NCI-H2227 (cell line): ENCODE results near the gene CRKL.

Experiments
- DNase-seq: peaks from one replicate; lab custom pipeline; 2025; ENCODE audit not compliant: unreplicated experiment; lab: John Stamatoyannopoulos, UW

The CRKL gene

DNA sequence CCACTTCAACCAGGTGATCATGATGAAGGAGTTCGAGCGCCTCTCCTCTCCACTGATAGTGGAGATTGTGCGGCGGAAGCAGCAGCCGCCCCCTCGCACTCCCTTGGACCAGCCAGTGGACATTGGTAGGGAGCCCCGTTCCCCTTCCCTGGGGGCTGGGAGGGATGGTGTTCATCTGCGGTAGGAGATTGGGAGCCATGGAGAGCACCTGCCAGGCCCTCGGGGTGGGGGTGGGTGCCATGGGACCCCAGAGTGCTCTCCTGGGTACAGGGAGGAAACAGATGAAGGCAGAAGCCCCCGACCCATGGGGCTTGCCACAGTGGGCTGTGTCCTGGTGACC is 77.7 kb downstream of the CRKL start:
- no peak for DNase-seq

DNA sequence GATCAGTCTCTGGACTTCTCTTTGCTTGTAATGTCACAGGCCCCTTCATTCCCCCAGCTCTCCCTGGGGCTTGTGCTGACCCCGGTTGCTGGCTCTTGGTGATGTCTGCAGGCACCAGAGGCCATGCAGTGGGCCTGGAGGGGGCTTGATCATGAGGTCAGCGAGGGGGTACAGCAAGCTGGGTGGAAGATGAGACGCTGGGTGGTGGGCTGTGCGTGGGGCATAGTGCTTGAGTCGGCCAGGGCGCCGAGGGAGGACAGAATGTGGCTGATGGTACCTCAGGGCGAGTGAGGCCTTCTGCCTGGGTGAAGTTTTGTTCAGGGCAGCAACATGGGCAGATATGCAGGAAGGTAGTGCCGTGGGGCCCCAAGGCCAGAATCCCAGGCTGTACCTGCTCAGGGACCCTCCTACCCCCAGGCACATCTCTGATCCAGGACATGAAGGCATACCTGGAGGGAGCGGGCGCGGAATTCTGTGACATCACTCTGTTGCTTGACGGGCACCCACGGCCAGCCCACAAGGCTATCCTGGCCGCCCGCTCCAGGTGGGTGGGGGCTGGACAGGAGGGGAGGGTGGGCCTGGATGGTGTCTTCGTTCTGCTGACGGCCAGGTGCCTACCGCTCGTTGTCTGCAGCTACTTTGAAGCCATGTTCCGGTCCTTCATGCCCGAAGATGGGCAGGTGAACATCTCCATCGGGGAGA is 78.3 kb downstream of the CRKL start:
- DNase-seq, result no peak

GRCh38 chr22:20996031-20996410 is 78.8 kb downstream of the CRKL start:
- no peak for DNase-seq

GRCh38 chr22:20996598-20997535 is 79.7 kb downstream of the CRKL start:
- DNase-seq, result no peak

DNA sequence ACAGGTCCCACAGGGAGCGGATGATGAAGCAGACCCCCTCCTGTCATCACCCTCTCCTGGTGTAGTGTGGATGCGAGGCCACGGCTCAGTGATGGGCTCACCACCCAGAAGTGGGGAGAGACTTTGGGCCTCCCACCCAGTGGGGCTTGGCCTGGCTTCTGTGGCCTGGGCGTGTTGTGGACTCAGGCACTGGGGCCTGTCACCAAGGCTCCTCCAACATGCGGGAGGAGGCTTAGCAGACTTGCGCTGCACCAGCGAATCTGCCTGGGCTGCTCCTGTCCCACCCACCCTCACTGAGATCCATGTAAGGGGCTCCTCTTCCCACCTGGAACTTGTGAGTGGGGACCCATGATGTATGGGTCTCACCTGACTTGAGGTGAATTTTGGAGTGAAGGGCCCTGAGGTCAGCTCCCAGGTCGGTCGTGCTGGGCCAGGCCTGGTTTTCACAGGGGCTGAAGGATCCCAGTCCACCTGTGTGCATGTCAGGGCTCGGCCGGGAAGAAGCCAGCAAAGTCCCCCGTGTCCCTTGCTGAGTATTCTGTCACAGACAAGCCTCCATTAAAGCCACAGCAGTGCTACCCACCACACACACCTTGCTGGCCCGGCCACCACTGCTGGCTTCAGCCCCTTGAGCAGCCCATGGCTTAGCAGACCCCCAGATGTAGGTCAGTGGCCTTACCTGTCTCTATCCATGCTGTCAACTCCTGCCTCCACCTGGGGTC is 80.5 kb downstream of the CRKL start:
- DNase-seq, result no peak

GRCh38 chr22:20998411-20999336 is 81.5 kb downstream of the CRKL start:
- no peak for DNase-seq

GRCh38 chr22:20999350-21000206 is 82.4 kb downstream of the CRKL start:
- DNase-seq, result no peak

- DNase-seq, result peak; percentile 41
Measured at GRCh38 chr22:21000207-21000986, 83.2 kb downstream of the CRKL start.

DNA sequence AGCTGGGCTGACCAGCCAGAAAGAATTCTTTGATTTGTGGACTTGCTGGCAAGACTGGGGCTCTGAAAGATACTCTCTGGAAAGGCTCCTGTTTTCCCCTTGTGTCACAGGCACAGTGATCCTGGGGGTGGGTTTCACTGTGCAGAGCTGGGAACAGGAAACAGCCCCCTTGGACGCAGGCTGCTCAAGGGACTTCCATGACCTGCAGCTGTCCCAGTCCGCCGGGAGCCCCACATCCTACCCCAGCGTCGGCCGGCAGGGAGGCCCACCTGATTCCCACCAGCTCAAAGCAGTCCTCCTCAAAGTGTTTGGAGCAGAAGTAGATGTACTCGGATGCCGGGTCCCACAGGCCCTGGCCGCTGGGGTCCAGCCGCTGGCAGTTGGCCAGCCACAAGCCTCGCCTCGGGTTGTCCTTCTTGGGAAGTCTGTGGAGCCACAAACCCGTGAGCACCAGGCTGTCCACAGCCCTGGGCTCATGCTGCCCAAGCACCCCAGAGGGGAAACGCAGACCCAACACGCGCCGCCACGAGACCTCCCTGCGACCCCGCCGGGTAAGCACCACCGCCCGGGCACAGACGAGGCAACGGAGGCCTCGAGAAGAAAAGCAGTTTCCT is 83.9 kb downstream of the CRKL start:
- DNase-seq, result peak; percentile 61

DNA sequence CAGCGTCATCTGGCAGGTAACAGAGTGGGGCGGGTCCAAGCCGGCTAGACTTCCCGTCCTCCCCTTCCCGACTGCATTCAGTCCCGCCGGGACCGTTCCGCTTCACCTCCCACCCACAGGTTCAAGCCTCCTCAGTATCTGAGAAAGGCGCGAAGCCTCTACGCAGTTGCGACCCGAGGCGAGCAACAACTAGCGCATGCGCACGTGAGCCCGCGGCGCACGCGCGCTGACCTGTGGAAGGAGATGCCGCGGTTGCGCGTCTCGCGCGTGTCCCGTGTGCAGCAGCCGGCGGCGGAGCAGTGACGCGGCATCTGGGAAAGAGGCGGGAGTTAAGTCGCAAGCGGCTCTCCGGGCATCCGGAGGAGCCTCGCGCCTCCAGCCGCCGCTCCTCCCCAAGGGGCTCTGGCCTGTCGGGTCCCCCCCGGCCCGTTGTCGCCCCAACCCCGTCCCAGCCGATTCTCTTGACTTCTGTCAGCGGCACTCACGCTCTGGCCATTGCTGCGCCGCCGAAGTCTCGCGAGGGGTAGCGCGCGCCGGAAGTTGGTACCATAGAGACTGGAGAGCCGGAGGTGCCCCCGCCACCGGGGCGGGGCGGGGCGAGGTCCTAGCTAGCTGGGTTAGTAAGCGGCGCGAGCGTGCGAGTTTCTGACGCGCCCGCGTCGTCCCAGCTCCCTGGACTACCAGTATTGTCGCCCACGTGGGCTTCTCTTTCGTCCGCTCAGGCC is 84.6 kb downstream of the CRKL start, which contains the start of gene THAP7:
Gene THAP7, minus strand, starts transcription at position 518 of the 725 bp plus-strand sequence. Its CDS starts 207 bp downstream, at position 311.
- DNase-seq, result peak; percentile 98
